K562 (cell line): ENCODE measurements around the gene CHST2. TPM values are rescaled to one million over a fixed set of nuclear protein-coding genes. Genes with fewer than 3 reads are reported as not detected.

Source experiments
- ATAC-seq: fragments of 200-7000 bp; cut with Tn5 transposase; 3 replicates; pipeline ENCODE4 v1.9.1; 2020; ENCODE audit warnings: moderate library complexity
- BruUV-seq: library from RNA; stranded (reverse); fragments of 400-500 nt; replicated peaks from 2 replicates; lab custom pipeline; 2021; lab: Mats Ljungman, UMichigan
- CTCF ChIA-PET: fragments of 300-600 bp; formaldehyde crosslinking; extraction: SDS; loops from one replicate; lab custom pipeline; 2021; ENCODE audit warnings: low intra/inter-chr PET ratio; lab: Yijun Ruan, JAX
- POLR2A ChIA-PET: fragments of 300-600, 350-650 bp; sonication (Branson Sonifier 250); formaldehyde crosslinking; extraction: SDS; loops from one replicate; lab custom pipeline; 2021; ENCODE audit warnings: antibody characterized with exemption, inconsistent platforms; lab: Yijun Ruan, JAX
- DNase-seq, 4 experiments: peaks; one replicate each; pipeline versions ENCODE4 v3.0.0 to v3.0.0-alpha.2; 2011 to 2018; ENCODE audit warnings: low spot score in 3 of 4, mixed read lengths in 3 of 4; ENCODE audit errors: extremely low read depth in 1 of 4
- FAIRE-seq: peaks from 2 replicates; lab custom pipeline; 2011; peaks lifted over from hg19 to GRCh38; lab: Jason Lieb, UNC
- H2AFZ ChIP-seq: 2 replicates; pipeline ENCODE4 v1.6.0; 2011; ENCODE audit warnings: low read depth, low read length, control low read depth, inconsistent platforms
- H3K27ac ChIP-seq: fragments of 200-600 bp; 3 replicates; pipeline ENCODE4 v1.8.0; 2011; ENCODE audit warnings: low read depth, mild to moderate bottlenecking, control low read depth, inconsistent platforms, low read length, moderate library complexity, mixed read lengths; ENCODE audit errors: extremely low read depth
- H3K27me3 ChIP-seq, 2 experiments: fragments of 300-600 bp in 1 of 2; 2 replicates in 1 of 2; 3 replicates in 1 of 2; pipeline versions ENCODE4 v1.6.0 to v1.8.0; 2011; ENCODE audit warnings: inconsistent platforms in 2 of 2, low read length in 2 of 2, mild to moderate bottlenecking in 1 of 2, mixed read lengths in 1 of 2, moderate library complexity in 1 of 2; ENCODE audit not compliant: control insufficient read depth in 2 of 2, insufficient read depth in 2 of 2
- H3K36me3 ChIP-seq: fragments of 300-600 bp; 3 replicates; pipeline ENCODE4 v1.8.0; 2011; ENCODE audit warnings: mild to moderate bottlenecking, low read length, inconsistent platforms; ENCODE audit not compliant: control insufficient read depth, insufficient read depth
- H3K4me1 ChIP-seq, 2 experiments: fragments of 200-600 bp in 1 of 2; replicated peaks in 1 of 2; 2 replicates in 1 of 2; 3 replicates in 1 of 2; pipeline versions ENCODE4 v1.5.1 to v1.8.0; 2011; ENCODE audit warnings: inconsistent platforms in 2 of 2, low read length in 2 of 2, mild to moderate bottlenecking in 1 of 2, mixed read lengths in 1 of 2, moderate library complexity in 1 of 2; ENCODE audit not compliant: control insufficient read depth in 2 of 2, insufficient read depth in 2 of 2
- H3K4me2 ChIP-seq: 2 replicates; pipeline ENCODE4 v1.6.1; 2011; ENCODE audit warnings: low read length, control low read depth, inconsistent platforms, mixed read lengths; ENCODE audit not compliant: insufficient read depth
- H3K4me3 ChIP-seq: fragments of 200-600 bp; sonication (generic), shearing (Covaris generic); 2 replicates; pipeline ENCODE4 v1.5.1; 2016; ENCODE audit warnings: control low read depth, inconsistent platforms
- H3K79me2 ChIP-seq: fragments of 200-600 bp; 3 replicates; pipeline ENCODE4 v1.8.0; 2011; ENCODE audit warnings: low read length, inconsistent platforms; ENCODE audit not compliant: control insufficient read depth, insufficient read depth
- H3K9ac ChIP-seq, 2 experiments: 2 replicates each; pipeline versions ENCODE4 v1.6.0 to v1.6.1; 2011; ENCODE audit warnings: low read depth in 2 of 2, low read length in 2 of 2, control low read depth in 1 of 2, inconsistent platforms in 1 of 2, mild to moderate bottlenecking in 1 of 2, mixed read lengths in 1 of 2; ENCODE audit not compliant: insufficient read depth in 1 of 2
- H3K9me1 ChIP-seq: one replicate; pipeline ENCODE4 v1.6.0; 2011; ENCODE audit warnings: inconsistent platforms, mild to moderate bottlenecking, low read length, moderate library complexity; ENCODE audit not compliant: control insufficient read depth, insufficient read depth
- H3K9me3 ChIP-seq: replicated peaks from 2 replicates; pipeline ENCODE4 v1.5.1; 2011; ENCODE audit warnings: low read depth, low read length, inconsistent platforms; ENCODE audit not compliant: control insufficient read depth, insufficient read depth
- H4K20me1 ChIP-seq: replicated peaks from 2 replicates; pipeline ENCODE4 v1.6.1; 2011; ENCODE audit warnings: low read length, inconsistent platforms, mixed read lengths; ENCODE audit not compliant: control insufficient read depth, insufficient read depth
- EWSR1 ChIP-seq: fragments of 450-650 bp; IDR thresholded peaks from 2 replicates; pipeline ENCODE4 v1.6.1; 2018; ENCODE audit warnings: borderline replicate concordance, mild to moderate bottlenecking, low read depth, moderate library complexity; ENCODE audit not compliant: partially characterized antibody
- KAT2B ChIP-seq: IDR thresholded peaks from one replicate; pipeline ENCODE4 v1.6.1; 2012; ENCODE audit warnings: low read depth, mild to moderate bottlenecking, control low read depth, inconsistent platforms, low read length, moderate library complexity
- KDM1A ChIP-seq, 2 experiments: fragments of 450-650 bp; IDR thresholded peaks; 2 replicates each; pipeline ENCODE4 v1.6.1; 2016; ENCODE audit warnings: mild to moderate bottlenecking in 2 of 2
- MEIS2 ChIP-seq: fragments of 450-650 bp; IDR thresholded peaks from 2 replicates; pipeline ENCODE4 v1.6.1; 2014; ENCODE audit warnings: mild to moderate bottlenecking; ENCODE audit not compliant: partially characterized antibody
- NFXL1 ChIP-seq: fragments of 450-650 bp; formaldehyde crosslinking; IDR thresholded peaks from 2 replicates; pipeline ENCODE4 v1.4.0; 2021; ENCODE audit warnings: mild to moderate bottlenecking
- WGBS: fragments of 100-300 bp; shearing (Covaris generic); methylation state at CpG from one replicate; pipeline ENCODE4 v1.1.6; 2016; ENCODE audit warnings: low coverage, mixed read lengths; ENCODE audit not compliant: insufficient coverage; ENCODE audit errors: missing lambda C conversion rate; 5-methylcytosine and 5-hydroxymethylcytosine counted together
- in situ Hi-C: fragments of 300-500 bp; cut with MboI; formaldehyde crosslinking; loops from 4 replicates; pipeline ENCODE4 v1.15.0; 2018; ENCODE audit warnings: inconsistent platforms, mixed read lengths
- intact Hi-C: fragments of 100-400 bp; cut with micrococcal nuclease; formaldehyde crosslinking; loops from 2 replicates; pipeline ENCODE4 v1.14.2; 2022
- polyA plus RNA-seq, 8 experiments: library from polyadenylated mRNA; depleted of rRNA in 4 of 8; stranded (reverse) in 5 of 8; unstranded in 3 of 8; fragments of >200 nt; fragmentation: Nextera tagmentation in 2 of 8; fragmentation: Illumina TruSeq in 1 of 8; extraction: Ambion mirVana in 2 of 8; extraction: Trizol in 1 of 8; gene quantifications; 2 replicates each; pipeline versions ENCODE4 v1.2.1 to v1.2.3, GENCODE V29; 2011 to 2014; ENCODE audit warnings: inconsistent platforms in 1 of 8, missing spikeins in 1 of 8
- total RNA-seq, 7 experiments: library from RNA; depleted of rRNA in 6 of 7; stranded (reverse); fragments of >200 nt in 6 of 7; fragmentation: Illumina TruSeq in 2 of 7; extraction: Trizol in 2 of 7; gene quantifications; 2 replicates each; pipeline versions ENCODE4 v1.2.1 to v1.2.3, GENCODE V29; 2011 to 2021; ENCODE audit warnings: low replicate concordance in 1 of 7
- TF ChIP-seq, protein P1 (sequence below): fragments of 450-650 bp; formaldehyde crosslinking; IDR thresholded peaks from 2 replicates; pipeline ENCODE4 v1.4.0; 2020; ENCODE audit warnings: mild to moderate bottlenecking, moderate library complexity
- TF ChIP-seq, protein P2 (sequence below): fragments of 250-450 bp; sonication (Bioruptor Pico); IDR thresholded peaks from 2 replicates; pipeline ENCODE4 v1.8.0; 2022; ENCODE audit warnings: inconsistent platforms
- TF ChIP-seq, protein P3 (sequence below): fragments of 450-650 bp; IDR thresholded peaks from 2 replicates; pipeline ENCODE4 v1.6.1; 2016
- TF ChIP-seq, protein P4 (sequence below): IDR thresholded peaks from 3 replicates; pipeline ENCODE4 v1.6.1; 2011; ENCODE audit warnings: borderline replicate concordance, mild to moderate bottlenecking, moderate library complexity; ENCODE audit not compliant: insufficient read length; ENCODE audit errors: extremely low read depth

CHST2 gene
- total and polyA plus RNA-seq, 9 of the 15 experiments (the other 6 are each of a cell fraction or from before 2014, with no cell fraction given), result 3.4 to 60.3 (median 13.9) TPM

DNA sequence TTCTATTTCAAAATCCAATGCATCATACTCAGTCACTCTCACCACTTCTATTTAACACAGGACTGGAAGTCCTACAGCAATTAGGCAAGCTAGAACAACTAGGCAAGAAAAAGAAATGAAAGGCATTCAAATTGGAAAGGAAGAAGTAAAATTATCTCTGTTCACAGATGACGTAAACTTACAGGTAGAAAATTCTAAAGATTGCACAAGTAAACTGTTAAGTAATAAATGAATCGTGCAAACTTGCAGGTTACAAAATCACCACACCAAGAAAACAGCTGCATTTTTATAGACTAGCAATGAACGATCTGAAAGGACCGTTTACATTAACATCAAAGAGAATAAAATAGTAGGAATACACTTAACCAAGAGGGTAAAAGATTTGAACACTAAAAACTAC is 36.2 kb downstream of the CHST2 start (continued):
- TF ChIP-seq, protein P1, sequence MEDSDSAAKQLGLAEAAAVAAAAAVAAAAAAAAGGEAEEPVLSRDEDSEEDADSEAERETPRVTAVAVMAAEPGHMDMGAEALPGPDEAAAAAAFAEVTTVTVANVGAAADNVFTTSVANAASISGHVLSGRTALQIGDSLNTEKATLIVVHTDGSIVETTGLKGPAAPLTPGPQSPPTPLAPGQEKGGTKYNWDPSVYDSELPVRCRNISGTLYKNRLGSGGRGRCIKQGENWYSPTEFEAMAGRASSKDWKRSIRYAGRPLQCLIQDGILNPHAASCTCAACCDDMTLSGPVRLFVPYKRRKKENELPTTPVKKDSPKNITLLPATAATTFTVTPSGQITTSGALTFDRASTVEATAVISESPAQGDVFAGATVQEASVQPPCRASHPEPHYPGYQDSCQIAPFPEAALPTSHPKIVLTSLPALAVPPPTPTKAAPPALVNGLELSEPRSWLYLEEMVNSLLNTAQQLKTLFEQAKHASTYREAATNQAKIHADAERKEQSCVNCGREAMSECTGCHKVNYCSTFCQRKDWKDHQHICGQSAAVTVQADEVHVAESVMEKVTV (CRISPR knock-in tag), result no peak

DNA sequence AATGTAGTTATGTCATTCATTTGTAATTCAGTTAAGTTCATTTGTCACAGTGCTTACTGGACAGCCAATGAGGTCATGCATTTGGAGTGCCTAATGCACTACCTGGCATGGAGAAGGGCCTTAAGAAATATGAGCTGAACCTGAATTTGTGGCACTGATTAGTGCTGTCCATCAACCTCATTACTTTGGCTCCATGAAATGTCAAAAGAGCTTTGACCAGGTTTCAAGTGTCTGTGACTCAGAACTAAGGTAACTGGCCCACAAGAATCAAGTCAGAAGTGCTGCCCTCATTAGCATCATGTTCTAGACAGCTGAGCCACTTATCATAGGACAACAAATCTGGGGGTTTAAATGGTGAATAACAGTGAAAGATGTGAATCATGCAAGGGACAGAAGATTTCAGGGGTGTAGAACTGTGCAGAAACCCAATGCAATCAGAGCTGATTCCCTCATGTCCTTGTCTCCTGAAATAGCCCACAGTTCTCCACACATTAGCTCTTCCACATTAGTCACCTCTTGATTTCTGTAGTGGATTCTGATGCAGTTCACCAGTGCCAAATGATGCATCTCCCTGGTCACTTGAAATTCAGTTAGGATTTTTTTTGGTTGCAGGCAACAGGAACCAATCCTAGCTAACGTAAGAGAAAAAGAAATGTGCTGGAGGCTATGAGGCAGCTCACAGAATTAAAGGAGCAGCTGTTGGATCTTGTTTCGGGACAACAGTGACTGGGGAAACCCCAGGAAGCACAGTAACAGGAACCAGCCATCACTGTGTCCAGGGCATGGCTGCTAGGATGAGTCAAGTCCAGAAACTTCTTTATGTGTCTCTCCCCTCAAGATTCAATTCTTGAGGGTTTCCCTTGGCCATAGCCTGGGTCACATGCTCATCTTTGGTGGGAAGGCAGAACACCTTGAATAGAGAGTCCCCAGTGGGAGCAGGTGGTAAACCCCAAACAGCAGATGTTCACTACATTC is 38.7 kb downstream of the CHST2 start:
- intact Hi-C loops, result no loop called here
- in situ Hi-C loops, result no loop called here

More for the DNA sequence above, 38.7 kb downstream of the CHST2 start:
- H3K27me3 ChIP-seq, result no peaks in the 10 kb centered on the region
- ATAC-seq, result peak; percentile 44; the same call in 1 of the 3 replicates
- H3K4me2 ChIP-seq, result no peak overlapping the region
- no peaks in the 10 kb centered on the region for H3K36me3 ChIP-seq
- no peaks in the 10 kb centered on the region for H3K79me2 ChIP-seq
- H3K4me1 ChIP-seq, result peaks cover 0 to 2% of the 10 kb centered on the region in 2 experiments; a peak in 1 of 5 replicates
- H3K9ac ChIP-seq, result no peak overlapping the region
- no TSS peak for BruUV-seq
- 58% methylated on average over 2 of the region's 2 CpGs for WGBS
- ChIA-PET CTCF (no interaction called here), POLR2A (interaction anchor here (0.6 to 1.4 kb wide), 3 partner anchors 9 to 46 kb away, joined by 3 read pairs; no protein-coding TSS in a partner anchor)
- FAIRE-seq, result no peak
- no peaks in the 10 kb centered on the region for H3K9me1 ChIP-seq
- H2AFZ ChIP-seq, result no peak overlapping the region
- no peak overlapping the region for H3K27ac ChIP-seq
- no peak for DNase-seq
- no peak overlapping the region for H3K4me3 ChIP-seq
- TF ChIP-seq, protein P2, sequence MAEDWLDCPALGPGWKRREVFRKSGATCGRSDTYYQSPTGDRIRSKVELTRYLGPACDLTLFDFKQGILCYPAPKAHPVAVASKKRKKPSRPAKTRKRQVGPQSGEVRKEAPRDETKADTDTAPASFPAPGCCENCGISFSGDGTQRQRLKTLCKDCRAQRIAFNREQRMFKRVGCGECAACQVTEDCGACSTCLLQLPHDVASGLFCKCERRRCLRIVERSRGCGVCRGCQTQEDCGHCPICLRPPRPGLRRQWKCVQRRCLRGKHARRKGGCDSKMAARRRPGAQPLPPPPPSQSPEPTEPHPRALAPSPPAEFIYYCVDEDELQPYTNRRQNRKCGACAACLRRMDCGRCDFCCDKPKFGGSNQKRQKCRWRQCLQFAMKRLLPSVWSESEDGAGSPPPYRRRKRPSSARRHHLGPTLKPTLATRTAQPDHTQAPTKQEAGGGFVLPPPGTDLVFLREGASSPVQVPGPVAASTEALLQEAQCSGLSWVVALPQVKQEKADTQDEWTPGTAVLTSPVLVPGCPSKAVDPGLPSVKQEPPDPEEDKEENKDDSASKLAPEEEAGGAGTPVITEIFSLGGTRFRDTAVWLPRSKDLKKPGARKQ (CRISPR knock-in tag), result no peak
- TF ChIP-seq KAT2B (no peak), NFXL1 (CRISPR knock-in tag) (no peak), EWSR1 (no peak), MEIS2 (peak; percentile 30), KDM1A (IDR thresholded peaks at IDR 0.05) (peak in 1 of 2 experiments; percentile 21; a peak in 1 of 4 replicates)
- TF ChIP-seq, protein P3, sequence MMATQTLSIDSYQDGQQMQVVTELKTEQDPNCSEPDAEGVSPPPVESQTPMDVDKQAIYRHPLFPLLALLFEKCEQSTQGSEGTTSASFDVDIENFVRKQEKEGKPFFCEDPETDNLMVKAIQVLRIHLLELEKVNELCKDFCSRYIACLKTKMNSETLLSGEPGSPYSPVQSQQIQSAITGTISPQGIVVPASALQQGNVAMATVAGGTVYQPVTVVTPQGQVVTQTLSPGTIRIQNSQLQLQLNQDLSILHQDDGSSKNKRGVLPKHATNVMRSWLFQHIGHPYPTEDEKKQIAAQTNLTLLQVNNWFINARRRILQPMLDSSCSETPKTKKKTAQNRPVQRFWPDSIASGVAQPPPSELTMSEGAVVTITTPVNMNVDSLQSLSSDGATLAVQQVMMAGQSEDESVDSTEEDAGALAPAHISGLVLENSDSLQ, result peak; percentile 28; the same call in 1 of the 2 replicates
- TF ChIP-seq, protein P4, sequence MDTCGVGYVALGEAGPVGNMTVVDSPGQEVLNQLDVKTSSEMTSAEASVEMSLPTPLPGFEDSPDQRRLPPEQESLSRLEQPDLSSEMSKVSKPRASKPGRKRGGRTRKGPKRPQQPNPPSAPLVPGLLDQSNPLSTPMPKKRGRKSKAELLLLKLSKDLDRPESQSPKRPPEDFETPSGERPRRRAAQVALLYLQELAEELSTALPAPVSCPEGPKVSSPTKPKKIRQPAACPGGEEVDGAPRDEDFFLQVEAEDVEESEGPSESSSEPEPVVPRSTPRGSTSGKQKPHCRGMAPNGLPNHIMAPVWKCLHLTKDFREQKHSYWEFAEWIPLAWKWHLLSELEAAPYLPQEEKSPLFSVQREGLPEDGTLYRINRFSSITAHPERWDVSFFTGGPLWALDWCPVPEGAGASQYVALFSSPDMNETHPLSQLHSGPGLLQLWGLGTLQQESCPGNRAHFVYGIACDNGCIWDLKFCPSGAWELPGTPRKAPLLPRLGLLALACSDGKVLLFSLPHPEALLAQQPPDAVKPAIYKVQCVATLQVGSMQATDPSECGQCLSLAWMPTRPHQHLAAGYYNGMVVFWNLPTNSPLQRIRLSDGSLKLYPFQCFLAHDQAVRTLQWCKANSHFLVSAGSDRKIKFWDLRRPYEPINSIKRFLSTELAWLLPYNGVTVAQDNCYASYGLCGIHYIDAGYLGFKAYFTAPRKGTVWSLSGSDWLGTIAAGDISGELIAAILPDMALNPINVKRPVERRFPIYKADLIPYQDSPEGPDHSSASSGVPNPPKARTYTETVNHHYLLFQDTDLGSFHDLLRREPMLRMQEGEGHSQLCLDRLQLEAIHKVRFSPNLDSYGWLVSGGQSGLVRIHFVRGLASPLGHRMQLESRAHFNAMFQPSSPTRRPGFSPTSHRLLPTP, result no peak
- H3K9me3 ChIP-seq, result no peaks in the 10 kb centered on the region
- no peaks in the 10 kb centered on the region for H4K20me1 ChIP-seq
